IPS-18a (cell line): Measurements from ENCODE around the gene SECTM1.

Source experiments
- H3K27ac ChIP-seq: one replicate; pipeline ENCODE4 v1.5.1; 2013; ENCODE audit warnings: low read length
- H3K27me3 ChIP-seq: one replicate; pipeline ENCODE4 v1.6.1; 2013; ENCODE audit warnings: mild to moderate bottlenecking, low read length; ENCODE audit not compliant: control insufficient read depth, insufficient read depth
- H3K36me3 ChIP-seq: one replicate; pipeline ENCODE4 v1.6.1; 2013; ENCODE audit warnings: low read depth, low read length; ENCODE audit not compliant: control insufficient read depth
- H3K4me1 ChIP-seq: one replicate; pipeline ENCODE4 v1.6.1; 2013; ENCODE audit warnings: low read depth, low read length; ENCODE audit not compliant: control insufficient read depth
- H3K4me3 ChIP-seq: one replicate; pipeline ENCODE4 v1.5.1; 2013; ENCODE audit warnings: low read length
- H3K9ac ChIP-seq: one replicate; pipeline ENCODE4 v1.6.1; 2013; ENCODE audit warnings: mild to moderate bottlenecking, low read length, moderate library complexity
- H3K9me3 ChIP-seq: one replicate; pipeline ENCODE4 v1.6.1; 2013; ENCODE audit warnings: low read depth, low read length; ENCODE audit not compliant: control insufficient read depth

The SECTM1 gene

GRCh38 chr17:82272495-82273326, 60.9 kb downstream of the SECTM1 start:
- Histone ChIP-seq H3K27me3 (peaks cover 6% of the 10 kb centered on the region), H3K27ac (no peak overlapping the region), H3K4me3 (peak overlapping the region; percentile 73), H3K9ac (peak overlapping the region; percentile 79), H3K9me3 (no peaks in the 10 kb centered on the region), H3K36me3 (peaks cover 17% of the 10 kb centered on the region), H3K4me1 (peaks cover 7% of the 10 kb centered on the region)

GRCh38 chr17:82271401-82271800, 62.2 kb downstream of the SECTM1 start:
- Histone ChIP-seq H3K36me3 (peaks cover 19% of the 10 kb centered on the region), H3K9ac (no peak overlapping the region), H3K27ac (no peak overlapping the region), H3K4me3 (peak overlapping the region; percentile 73), H3K9me3 (no peaks in the 10 kb centered on the region), H3K4me1 (peaks cover 7% of the 10 kb centered on the region), H3K27me3 (peaks cover 6% of the 10 kb centered on the region)
